ENCODE results near the gene AFM.

AFM gene

DNA sequence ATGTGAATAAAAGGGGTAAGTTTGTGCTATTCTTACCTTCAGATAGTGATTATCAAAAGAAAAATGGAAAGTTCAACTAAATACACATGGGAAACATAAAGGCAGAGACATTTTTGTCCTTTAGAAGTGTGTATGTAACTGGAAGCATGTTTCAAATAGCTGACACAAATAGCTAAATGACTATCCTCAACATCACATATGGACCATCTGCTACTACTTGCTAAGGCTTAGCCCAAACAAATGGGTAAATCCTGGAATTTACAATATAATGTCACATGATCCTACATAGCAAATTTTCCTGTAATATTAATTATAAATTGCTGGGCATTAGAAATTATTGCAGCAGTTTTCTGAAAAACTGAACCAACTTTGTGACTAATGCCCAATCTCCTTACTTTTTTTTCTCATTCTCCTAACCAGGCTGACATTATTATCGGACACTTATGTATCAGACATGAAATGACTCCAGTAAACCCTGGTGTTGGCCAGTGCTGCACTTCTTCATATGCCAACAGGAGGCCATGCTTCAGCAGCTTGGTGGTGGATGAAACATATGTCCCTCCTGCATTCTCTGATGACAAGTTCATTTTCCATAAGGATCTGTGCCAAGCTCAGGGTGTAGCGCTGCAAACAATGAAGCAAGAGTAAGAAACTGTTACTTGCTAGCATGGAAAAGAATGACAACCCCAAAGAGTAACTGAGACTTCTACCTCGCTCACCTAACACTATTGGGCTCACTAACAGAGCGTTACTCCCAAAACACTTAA is 29.4 kb upstream of the AFM start:
- no peak for FAIRE-seq

DNA sequence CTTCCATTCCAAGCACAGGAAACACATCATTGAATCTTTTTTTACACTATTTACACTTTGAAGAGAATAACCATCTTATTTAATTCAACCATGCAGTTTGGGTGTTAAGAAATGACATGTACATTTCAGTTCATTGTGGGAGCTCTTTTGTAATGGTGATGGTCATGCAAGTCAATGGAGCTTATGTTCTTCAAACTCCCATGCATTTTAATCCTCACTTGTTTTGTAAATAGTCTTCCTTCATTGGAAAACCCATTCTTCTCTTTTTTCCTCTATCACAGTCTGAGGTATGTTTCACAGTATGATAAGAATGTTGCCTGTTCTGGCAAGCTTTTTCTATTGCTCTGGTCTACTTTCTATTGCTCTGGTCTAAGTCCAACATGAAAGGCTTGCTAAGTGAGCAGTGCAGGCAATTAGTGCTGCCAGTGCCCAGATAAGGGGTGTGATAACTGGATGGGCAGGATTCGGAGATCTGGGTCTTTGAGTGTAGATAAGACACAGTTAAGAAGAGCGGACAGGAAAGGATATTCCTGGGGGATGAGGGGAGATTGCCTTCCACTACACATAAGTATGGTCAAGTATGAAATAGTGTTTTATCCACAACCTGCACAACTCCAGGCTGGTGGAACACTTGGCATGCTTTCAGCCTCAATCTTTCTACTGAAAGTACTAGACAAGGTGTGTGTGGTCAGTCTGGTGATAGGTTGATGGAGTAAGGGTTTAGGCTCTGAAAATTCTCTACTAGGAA is 28.4 kb upstream of the AFM start:
- no peak for FAIRE-seq

DNA sequence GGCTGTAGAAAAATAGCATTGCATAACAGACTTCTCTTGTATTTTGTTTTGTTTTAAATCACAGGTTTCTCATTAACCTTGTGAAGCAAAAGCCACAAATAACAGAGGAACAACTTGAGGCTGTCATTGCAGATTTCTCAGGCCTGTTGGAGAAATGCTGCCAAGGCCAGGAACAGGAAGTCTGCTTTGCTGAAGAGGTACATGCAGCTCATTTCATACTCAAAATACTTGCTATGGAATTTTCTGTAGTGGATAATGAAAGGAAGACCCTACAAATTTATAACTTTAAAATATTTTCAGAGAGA is 27.9 kb upstream of the AFM start:
- no peak for FAIRE-seq

DNA sequence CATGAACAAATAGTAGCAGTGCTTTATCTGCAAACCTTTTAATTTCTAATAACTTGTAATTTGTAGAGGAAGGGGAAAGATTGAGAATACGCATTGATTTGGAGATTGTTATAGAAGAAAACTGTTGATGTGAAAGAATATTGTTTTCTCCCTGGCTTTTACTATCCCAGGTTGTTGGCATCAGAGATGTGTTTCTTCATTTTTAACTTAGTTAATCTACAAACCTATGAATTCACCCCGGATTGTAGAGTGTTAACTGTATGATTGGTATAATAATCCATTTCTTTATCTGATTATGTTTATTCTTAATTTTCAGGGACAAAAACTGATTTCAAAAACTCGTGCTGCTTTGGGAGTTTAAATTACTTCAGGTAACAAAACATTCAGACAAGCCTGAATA is 26.6 kb upstream of the AFM start:
- no peak for FAIRE-seq

DNA sequence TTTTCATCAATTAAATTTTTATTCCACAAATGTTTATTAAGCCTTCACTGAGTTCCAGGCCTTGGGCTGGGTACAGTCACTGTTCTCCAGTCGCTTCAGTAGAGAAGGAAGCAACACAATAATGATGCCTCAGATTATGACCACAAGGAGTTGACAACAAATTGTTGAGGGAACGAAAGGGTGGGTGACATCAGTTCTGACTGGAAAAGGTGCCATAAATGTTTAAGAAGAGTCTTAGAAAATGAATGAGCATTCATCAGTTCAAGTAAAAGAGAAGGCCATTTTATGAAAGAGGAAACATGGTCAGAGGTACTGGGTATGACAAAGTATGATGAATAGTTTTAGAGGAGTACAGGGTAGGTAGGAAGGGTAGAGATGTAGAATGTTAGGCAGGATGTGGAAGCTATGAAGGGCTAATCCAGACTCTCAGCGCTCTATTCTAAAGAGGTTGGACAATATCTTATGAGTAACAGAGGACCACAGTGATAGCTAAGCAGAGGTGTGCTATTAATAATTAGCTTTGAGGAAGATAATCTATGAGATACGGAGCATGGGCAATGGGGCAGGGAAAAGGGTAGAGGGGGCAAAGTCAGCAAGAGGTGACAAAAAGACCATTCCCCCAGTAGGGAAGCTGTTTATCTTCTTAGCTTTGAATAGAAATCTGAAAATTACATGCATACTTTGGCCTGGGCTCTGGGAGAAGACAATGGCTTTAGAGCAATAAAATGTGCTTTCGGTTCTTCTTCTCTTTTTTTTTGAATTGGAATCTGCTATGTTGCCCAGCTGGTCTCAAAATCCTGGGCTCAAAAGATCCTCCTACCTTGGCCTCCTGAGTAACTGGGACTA is 25.1 kb upstream of the AFM start:
- no peak for FAIRE-seq

DNA sequence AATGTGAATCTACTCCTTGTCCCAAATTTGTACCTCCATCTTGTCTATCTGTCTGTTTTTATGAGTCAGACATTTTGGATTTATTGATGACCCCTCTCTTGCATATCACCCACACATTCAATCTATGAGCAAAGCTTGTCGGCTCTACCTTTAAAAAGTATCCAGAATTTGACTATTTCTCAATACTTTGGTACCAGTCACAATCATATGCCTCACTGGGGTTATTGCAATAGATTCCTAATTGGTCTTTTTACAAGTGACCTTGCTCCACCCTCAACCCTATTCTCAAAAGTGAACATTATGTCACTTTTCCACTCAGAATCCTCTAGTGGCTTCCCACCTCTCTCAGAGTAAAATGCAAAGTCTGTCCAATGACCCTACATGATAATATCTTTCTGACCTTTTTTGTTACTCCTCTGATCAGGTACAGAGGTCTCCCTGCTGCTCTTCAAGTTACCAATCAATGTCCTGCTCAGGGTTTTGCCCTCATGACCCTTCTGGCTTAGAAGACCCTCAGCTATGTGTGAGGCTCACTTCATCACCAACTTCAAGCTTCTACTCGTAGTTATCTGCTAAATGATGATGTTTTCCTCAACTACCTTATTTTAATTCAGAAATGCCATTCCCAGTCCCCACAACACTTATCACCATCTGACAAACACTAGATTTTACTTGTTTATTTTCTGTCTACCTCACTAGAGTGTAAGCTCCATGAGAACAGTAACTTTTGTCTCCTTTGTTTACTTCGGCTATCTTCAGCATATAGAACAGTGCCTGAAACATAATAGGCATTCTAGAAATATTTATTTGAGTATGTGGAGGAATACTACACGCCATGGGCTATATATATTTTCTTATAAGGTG is 23.1 kb upstream of the AFM start:
- no peak for FAIRE-seq

DNA sequence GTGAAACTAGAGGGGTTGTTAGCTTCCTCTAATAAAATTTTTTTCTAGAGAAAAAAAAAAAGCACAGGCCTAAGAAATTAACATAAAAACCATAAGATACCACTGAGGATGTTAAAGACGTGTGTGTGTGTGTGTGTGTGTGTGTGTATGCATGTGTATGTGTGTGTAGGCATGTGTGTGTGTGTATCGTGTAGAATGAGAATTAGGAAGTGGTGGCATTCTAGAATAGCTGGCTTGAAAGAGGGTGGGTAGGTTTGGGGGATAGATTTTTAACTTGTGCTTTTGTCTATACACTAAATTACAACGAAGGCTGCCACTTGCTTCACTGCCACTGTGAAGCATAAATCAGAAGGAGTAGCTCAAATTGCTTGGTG is 22.5 kb upstream of the AFM start:
- FAIRE-seq, result no peak

DNA sequence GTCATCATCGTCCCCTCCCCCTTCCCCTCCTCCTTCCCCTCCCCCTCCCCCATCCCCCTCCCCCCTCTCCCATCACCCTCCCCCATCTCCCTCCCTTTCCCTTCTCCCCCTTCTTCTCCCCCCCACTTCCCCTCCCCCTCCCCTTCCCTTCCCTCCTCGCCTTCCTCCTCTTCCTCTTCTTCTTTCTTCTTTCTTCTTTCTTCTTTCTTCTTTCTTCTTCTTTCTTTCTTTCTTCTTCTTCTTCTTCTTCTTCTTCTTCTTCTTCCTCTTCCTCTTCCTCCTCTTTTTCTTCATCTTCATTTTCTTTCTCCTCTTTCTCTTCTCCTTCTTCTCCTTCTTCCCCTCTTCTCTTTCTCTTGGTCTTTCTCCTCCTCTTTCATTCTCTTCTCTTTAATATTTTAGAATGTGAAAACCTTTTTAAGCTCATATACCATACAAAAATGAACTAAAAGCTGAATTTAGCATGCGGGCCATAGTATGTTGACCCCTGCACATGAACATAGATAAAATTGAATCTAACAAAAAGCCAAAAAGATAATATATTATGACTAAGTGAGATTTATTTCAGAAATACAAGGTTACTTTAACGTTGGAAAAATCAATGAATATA is 20.5 kb upstream of the AFM start:
- FAIRE-seq, result no peak

DNA sequence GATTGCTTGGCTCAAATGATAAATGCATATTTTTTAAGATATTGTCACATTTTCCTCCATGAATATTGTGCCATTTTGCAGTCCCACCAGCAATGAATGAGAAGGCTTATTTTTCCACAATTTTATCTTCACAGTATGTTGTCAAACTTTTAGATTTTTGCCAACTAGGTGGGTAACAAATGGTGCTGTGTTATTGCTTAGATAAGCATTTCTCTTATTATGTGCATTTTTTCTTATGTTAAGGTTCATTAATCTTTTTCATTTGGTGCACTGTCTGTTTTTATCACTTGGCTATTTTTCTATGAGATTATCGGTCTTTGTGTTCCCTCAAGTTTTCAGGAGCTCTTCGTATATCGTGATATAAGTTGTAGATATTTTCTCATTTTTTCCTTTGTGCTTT is 13.4 kb upstream of the AFM start:
- no peak for FAIRE-seq

DNA sequence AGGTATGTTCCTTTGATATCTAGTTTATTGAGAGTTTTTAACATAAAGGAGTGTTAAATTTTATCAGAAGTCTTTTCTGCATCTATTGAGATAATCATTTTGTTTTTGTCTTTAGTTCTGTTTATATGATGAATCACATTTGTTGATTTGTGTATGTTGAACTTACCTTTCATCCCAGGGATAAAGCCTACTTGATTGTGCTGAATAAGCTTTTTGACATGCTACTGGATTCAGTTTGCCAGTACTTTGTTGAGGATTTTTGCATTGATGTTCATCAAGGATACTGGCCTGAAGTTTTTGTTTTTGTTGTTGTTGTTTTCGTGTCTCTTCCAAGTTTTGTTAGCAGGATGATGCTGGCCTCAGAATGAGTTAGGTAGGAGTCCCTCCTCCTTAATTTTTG is 10.8 kb upstream of the AFM start:
- FAIRE-seq, result no peak

DNA sequence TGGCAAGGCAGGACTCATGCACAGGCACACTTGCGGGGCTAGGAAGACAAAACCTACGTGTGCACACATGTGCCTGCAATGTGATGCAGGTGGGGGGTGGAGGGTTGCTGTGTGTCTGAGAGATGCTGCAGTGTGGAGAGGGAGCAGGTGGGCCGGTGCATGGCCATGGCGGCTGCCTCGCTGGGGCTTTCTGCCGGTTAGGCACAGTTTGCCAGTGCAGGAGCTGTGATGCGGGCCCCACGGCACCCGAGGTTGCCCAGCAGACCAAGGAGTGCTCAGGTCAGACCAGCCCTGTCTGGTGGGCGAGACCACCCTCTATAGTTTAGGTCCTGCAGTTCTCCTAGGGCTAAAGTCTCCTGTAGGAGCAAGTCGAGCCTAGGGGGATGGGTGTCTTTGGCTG is 4.4 kb upstream of the AFM start:
- no peak for FAIRE-seq

DNA sequence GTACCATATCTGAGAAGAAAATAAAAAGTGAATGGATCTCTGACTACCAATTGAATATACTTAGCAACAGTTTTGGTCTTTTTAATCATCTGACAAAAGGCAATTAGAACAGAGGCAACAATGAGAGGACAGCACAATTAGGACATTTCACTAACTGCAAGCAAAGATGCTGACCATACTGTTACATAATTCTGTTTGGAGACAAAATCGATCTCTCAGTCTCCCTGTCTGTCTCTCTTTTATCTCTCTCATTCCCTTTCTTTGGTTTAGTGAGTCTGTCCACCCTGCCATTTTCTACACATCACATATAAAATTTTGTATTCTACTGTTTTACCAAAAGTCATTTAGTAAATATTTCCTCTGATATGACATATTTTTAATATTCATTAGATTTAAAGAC is 2.2 kb upstream of the AFM start:
- FAIRE-seq, result no peak

DNA sequence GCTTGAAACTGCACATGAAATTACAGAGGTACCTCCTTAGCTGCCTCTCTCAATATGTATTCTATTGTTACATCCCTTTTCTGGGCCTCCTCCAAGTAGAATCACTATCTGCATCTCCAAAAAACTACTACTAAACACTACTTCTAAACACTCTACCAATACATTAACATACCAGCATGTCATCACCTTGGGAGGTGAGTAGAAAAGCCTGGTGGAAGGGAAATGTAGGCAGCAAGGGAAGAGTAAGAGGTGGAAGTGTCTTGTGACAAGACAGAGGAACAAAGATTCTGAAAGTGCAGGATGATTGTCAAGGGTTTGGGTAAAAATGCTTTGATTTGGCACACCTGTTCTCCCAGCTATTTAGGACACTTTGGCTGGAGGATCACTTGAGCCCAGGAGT is 3.5 kb downstream of the AFM start:
- no peak for FAIRE-seq

DNA sequence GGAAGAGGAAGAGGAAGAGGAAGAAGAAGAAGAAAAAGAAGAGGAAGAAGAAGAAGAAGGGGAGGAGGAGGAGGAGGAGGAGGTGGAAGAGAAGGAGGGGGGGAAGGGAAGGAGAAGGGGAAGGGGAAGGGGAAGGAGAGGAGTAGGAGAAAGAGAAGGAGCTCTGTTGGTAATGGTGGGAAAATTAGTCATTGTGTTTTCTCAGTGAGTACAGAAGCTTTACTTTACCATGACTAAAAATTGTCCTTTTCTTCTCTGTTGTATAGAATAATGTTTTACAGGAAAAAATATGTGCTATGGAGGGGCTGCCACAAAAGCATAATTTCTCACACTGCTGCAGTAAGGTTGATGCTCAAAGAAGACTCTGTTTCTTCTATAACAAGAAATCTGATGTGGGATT is 4.1 kb downstream of the AFM start:
- FAIRE-seq, result no peak

DNA sequence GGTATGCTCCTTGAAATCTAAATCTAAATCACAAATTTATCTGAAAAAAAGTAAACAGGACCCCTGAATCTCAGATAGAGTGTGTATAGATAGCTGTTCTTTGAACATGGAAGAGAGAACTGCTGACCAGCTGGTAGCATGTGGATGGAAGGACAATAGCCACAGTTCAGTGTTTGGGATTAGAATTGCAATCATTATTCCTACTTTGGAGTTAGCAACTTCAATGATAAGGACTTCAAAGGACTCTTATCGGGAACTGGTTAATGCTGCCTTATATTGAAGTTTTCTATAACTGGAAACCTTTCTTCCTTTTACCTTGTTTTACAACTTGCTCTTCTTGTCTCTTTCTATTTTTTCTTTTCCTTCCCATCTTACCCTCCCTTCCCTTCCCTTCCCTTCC is 5.0 kb downstream of the AFM start:
- FAIRE-seq, result no peak

DNA sequence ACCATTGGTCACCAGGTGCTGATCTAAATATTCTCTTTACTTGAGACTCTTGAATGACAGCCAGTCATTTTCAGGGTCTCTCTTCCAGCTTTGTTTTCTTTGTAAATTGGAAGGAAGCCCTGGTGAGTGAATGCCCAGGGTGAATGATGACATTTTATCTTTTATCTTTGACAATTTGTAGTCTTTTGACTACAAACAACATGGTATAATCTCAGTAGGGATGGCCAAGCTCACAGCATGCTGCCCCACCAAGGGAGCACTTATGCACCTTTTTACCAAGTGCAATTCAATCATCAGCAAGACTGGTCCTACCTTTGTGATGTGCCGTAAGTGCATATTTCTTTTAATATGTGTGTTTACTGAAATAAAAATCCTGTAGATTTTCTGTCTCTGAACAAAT is 5.7 kb downstream of the AFM start:
- no peak for FAIRE-seq

DNA sequence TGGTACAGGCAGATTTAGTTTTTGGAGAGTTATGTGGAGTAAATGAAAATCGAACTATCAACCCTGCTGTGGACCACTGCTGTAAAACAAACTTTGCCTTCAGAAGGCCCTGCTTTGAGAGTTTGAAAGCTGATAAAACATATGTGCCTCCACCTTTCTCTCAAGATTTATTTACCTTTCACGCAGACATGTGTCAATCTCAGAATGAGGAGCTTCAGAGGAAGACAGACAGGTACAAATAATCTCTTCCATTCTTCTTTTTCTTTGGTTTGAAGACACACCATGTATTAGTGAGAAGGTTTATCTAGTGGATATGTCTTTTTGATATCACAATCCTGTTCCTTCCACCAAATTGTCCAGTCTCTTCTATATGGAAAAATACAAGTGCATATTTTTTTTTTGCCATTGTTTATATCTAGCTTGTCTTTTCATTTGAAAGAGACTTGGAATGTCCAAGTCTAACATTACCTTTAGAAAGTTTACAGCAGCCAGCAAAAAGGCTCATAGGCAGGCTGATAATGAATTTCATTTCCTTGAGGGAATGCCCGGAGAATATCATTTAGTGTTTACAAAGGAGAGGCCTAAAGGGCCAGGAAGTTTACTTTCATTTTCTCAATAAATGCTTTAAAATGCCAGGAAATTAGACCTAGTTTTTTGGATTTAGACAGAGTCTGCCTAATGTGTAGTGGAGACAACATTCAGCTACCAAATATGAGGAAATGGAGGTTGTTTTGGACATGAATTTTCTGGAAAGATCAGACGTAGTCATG is 18.6 kb downstream of the AFM start:
- no peak for FAIRE-seq

DNA sequence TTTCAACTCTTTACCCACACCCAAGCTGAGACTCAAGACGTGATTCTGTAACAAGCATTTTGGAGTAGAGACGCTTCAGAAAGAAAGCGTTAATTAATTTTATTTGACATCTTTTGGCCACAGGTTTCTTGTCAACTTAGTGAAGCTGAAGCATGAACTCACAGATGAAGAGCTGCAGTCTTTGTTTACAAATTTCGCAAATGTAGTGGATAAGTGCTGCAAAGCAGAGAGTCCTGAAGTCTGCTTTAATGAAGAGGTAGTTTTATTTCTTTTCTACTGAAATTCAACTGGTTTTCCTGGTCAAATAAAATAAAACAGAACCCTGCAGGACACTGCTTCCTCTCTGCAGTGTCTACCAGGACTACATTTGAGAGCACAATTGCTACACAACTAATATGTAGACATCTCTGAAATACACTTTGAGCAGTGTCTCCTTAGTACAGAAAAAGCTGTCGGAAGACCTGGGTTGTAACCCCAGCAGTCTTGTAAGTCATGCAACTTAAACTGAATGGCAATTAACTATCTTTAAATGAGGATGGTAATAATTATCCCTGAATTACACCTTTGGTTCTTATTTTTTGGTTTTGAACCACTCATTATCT is 20.2 kb downstream of the AFM start:
- no peak for FAIRE-seq

DNA sequence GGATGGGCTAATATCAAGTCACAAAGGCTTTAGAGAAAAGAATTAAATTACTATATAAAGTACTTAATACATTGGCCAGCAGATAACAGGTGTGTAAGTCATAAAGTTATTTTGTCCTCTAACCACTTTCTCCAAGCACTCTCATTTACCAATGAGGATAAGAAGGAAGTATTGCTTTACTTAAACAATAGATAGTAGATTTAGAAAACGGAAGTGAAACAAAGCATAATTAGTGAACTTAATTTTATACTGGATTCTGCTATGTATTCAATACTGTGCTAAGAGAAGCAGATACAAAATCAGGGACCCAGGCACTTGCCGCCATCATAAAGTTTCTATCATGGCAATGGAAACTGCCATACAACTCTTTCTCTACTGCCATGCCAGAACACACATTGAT is 24.0 kb downstream of the AFM start:
- FAIRE-seq, result no peak

DNA sequence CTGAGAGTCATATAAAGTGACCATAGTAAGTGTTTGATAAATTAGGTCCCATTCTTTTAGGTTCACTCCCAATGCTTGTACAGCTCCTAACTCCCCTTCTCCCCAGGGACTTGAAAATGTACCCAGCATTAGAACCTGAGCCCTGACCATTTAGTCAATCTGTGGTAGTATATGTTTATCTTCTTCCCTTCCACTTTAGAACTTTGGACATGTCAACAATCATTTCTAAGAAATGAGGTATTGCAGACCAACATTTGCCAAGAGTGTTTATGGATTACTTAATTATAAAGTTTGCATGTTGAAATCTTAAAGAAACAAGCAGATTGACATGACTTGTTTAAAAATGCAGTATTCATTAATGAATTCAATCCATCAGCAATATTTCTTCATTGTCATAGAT is 26.0 kb downstream of the AFM start:
- no peak for FAIRE-seq

DNA sequence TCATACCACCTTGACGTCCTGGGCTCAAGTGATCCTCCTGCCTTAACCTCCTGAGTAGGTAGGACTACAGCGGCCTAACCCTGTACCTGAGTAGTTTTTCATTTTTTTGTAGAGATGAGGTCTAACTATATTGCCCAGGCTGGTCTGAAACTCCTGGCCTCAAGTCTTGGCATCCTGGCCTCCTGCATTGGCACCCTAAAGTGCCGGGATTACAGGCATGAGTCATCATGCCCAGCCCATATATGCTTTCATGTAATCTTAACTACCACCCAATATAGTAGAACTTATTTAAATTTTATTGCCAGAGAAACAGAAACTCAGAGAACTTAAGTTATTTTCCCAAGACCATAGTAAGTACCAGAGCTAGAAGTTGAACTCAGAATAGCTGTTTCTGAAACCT is 27.1 kb downstream of the AFM start:
- FAIRE-seq, result no peak
